ENCODE results near the gene LEKR1.

Gene LEKR1

DNA sequence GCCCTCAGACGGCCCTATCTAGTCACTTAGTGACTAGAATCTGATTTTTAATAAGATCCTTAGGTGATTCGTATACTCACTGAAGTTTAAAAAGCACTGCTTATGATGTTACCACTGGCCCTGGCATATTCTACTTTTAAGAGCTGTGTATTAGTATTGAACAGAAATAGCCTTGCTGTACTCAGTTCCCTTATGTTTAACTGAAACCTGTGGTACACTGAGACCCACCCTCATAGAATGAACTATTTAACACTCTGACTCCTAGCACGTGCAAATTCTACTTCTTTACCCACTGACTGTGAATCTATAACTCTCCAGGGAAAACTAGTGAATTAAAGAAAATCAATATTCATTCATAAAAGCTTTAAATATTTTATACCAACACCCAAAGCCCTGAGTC lies 224.9 kb downstream of the LEKR1 start:
- no peak for DNase-seq (ENCODE audit: low read depth in 1 of 2, low spot score in 1 of 2)

DNA sequence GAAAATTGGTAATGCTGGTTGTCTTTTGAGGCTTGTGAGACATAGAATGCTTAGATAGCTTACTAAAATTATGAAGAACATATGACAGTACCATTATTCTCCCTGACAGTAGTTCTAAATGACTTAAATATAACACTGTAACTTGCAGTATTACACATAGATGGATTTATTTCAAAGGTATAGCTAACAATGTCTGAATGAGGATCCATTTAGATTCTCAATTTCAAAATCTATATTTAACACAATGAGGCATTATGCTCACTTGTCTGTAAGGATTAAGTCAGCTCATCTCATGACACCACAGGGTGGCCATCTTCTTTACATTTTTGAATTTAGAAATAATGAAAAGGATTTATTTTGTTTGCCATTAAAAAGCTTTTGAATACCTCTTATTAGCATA lies 225.4 kb downstream of the LEKR1 start:
- no peak for DNase-seq (ENCODE audit: low read depth in 1 of 2, low spot score in 1 of 2)

DNA sequence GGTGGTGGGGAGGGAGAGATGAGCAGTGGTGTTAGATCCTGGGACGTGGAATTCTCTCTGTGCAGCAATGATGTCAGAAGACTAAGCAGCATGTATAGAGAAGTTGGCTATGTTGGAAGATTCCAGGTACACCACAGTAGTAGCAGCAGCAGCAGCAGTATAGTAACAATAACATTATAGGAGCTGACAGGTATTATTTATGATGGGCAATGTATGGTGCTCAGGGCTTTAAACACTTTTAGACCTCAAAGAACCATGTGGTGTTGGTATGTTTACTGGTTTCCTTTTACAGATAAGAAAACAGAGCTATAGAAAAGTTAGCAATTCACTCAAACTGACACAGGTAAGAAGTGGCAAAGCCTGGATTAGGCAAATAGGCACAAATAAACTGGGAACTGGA lies 229.9 kb downstream of the LEKR1 start:
- DNase-seq (ENCODE audit: low read depth in 1 of 2, low spot score in 1 of 2): no peak

GRCh38 chr3:157058392-157059071 lies 232.4 kb downstream of the LEKR1 start:
- no peak for DNase-seq (ENCODE audit: low read depth in 1 of 2, low spot score in 1 of 2)

DNA sequence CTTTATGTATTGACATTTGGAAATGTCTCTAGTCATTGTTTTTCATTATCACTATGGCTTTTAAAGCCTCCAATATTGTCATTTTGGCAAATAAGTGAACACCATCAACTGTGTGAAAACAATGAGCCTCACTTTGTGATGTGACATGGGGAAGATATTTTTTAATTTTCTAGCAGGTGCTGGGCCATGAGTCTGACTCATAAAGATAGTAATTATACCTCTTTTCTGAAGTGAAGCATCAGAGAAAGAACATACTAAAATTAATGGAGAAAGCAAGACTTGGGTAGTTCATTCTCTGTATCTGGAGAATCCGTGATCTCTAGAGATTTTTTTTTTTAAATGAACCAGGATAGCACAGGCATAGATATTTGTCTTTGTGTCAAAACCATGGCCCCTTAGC lies 233.0 kb downstream of the LEKR1 start:
- DNase-seq (ENCODE audit: low read depth in 1 of 2, low spot score in 1 of 2): no peak

GRCh38 chr3:157059661-157060060 lies 233.5 kb downstream of the LEKR1 start:
- no peak for DNase-seq (ENCODE audit: low read depth in 1 of 2, low spot score in 1 of 2)

GRCh38 chr3:157061265-157061664 lies 235.1 kb downstream of the LEKR1 start:
- no peak for DNase-seq (ENCODE audit: low read depth in 1 of 2, low spot score in 1 of 2)

DNA sequence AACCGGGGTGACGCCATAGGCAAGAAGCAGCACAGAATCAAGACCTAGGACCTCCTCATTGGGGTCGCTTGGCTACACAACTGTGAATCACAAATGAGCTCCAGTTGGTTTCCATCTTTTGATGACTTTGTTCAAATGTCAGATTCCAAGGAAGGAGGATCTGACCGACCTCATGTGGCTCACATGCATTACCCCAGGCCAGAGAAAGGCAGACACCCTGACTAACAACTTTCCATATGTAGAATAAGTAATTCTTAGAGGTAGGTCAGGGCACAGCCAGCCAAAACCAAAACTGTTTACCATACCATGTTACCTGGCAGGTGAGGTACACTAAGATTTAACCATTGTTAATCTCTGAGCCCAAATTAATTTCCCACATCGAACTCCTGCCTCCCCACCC lies 237.3 kb downstream of the LEKR1 start:
- DNase-seq (ENCODE audit: low read depth in 1 of 2, low spot score in 1 of 2): no peak

DNA sequence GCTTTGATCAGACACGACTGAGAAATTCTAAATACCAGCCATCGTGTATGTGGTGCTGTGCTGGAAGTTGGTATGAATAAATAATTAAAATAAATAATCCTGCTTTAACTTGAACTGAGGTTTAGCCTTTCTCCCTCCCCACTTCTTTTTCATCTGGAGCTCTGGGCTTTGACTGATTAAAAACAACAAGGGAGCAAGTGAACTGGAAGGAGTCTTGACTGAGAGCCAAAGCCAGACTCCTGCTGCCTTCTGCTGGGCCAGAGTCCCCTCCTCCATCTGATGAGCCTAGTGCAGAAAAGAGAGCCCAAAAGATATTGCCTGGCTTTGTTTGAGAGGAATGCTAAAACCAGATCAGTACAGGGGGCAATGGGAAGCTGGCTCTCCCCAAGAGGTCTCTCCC lies 237.8 kb downstream of the LEKR1 start:
- DNase-seq (ENCODE audit: low read depth in 1 of 2, low spot score in 1 of 2): no peak

GRCh38 chr3:157064402-157064801 lies 238.2 kb downstream of the LEKR1 start:
- no peak for DNase-seq (ENCODE audit: low read depth in 1 of 2, low spot score in 1 of 2)

DNA sequence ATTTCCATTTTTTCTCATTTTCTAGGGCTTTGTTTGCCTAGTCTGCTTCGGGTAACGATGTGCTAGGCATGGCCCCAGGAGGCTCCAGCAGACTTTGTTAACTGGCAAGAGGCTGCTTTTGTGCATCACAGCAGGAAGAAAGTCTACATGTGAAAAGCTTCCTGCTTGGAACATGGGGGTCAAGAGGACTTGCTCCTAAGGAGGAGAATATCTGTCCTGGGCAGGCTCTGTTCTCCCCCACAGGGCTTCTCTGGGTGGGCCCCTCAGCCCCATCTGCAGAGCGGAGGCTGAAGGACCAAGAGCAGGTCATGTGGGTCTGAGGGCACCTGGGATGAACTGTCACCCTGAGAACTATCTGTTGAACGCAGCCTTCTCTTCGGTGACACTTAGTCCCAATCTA lies 239.0 kb downstream of the LEKR1 start:
- no peak for DNase-seq (ENCODE audit: low read depth in 1 of 2, low spot score in 1 of 2)

DNA sequence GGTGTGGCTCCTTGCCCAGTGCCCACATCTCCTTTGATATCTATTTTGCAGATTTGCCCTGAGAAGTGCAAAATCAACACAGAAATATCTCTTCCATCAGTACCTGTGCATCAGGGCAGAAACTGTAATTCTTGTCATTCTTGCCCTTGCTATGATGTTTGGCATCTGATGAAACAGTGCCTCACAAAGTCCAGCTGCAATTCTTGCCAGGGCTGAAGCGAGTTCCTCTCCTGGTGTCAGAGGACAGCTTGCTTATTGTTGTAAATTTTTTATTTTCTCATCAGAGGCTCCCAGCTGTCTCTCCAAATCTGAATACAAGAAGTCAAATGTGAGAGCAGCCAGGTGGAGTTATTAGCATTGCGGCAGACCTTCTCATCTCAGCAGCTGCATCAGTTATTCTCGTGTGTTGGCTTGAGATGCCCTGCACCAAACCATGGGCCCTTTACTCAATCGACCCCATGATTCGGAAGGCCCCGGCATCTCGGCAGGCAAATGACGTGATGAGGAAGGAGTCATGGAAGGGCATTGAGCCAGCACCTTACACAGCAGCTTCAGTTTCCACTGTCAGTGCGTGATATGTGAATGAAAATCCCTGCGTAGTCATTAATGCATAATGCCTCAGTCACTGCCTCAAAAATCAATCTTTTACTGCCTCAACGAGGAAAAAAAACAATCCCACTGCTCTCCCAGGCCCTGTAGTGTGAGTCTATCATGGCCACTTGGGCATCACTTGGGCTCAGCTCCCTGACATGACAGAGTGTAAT lies 240.4 kb downstream of the LEKR1 start:
- DNase-seq (ENCODE audit: low read depth in 1 of 2, low spot score in 1 of 2): no peak

- no peak for DNase-seq (ENCODE audit: low read depth in 1 of 2, low spot score in 1 of 2)
These were observed 241.0 kb downstream of the LEKR1 start for GRCh38 chr3:157067114-157067513.

GRCh38 chr3:157069406-157069805 lies 243.3 kb downstream of the LEKR1 start:
- no peak for DNase-seq (ENCODE audit: low read depth in 1 of 2, low spot score in 1 of 2)

DNA sequence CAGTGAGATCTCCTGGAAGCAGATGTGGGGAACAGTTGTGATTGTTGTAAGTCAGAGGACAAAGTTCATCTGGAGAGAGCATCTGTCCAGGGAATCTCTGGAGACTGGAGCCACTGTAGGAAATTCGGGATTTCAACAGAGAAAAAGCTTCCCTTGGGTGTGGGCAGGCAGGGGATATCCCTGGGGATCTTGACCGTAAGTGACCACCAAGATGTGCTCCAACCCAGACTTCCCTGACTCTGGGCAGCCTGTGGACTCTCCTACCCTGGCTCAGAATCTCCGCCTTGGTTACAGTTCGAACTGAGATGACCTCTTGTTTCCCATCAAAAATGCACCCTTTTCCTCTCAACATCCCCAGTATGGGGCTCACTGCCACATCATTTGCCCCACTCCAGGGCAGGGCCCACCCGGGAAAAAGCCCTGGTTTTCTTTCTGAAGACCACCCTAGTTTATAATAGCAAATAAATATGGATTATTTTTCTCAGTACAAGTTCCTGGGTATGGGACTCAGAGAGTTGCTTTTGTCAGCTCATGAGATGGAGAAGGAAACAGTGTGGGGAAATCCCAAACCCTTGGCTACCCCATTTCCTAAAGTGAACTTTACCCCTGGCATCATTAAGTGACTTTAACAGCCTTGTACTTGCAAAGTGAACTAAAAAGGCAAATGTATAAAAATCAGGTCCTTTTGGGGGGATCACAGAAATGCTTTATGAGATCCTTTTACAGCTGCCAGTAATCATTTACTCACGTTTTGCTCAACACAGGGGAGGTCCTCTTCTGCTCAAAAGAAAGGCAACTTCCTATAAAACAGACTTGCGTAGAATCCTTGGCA lies 243.9 kb downstream of the LEKR1 start:
- no peak for DNase-seq (ENCODE audit: low read depth in 1 of 2, low spot score in 1 of 2)

DNA sequence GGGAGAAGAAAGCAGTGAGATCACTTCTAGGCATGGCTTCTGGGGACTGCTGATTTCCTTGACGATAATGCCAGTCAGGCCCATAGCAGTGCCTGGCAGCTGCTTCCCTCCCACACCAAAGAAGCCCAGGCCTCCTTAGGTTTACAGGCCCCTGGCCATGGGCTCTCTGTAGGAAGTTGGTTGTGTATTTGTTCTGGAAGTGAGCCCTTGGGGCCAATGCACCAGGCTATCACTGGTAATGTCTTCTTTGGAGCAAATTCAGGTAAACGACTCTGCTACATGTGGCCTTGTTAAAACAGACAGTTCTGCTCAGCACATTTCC lies 244.5 kb downstream of the LEKR1 start:
- DNase-seq (ENCODE audit: low read depth in 1 of 2, low spot score in 1 of 2): no peak

- DNase-seq (ENCODE audit: low read depth in 1 of 2, low spot score in 1 of 2): no peak
These were observed 245.8 kb downstream of the LEKR1 start for GRCh38 chr3:157071744-157072525.

- no peak for DNase-seq (ENCODE audit: low read depth in 1 of 2, low spot score in 1 of 2)
These were observed 247.7 kb downstream of the LEKR1 start for GRCh38 chr3:157073810-157074209.

GRCh38 chr3:157074490-157074889 lies 248.3 kb downstream of the LEKR1 start:
- no peak for DNase-seq (ENCODE audit: low read depth in 1 of 2, low spot score in 1 of 2)

DNA sequence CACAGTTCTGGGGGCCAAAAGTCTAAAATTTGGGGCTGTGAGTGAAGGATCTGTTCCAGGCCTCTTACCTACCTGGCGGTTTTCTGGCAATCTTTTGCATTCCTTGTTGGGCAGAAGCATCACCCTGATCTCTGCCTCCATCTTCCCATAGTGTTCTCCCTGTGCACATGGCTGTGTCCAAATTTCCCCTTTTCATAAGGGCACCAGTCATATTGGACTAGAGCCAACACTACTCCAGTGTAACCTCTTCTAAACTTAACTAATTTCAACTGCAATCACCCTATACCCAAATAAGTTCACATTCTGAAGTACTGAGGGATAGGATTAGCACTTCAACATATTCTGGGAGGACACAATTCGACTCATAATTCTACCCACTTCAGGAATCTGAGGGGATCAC lies 248.8 kb downstream of the LEKR1 start:
- no peak for DNase-seq (ENCODE audit: low read depth in 1 of 2, low spot score in 1 of 2)

DNA sequence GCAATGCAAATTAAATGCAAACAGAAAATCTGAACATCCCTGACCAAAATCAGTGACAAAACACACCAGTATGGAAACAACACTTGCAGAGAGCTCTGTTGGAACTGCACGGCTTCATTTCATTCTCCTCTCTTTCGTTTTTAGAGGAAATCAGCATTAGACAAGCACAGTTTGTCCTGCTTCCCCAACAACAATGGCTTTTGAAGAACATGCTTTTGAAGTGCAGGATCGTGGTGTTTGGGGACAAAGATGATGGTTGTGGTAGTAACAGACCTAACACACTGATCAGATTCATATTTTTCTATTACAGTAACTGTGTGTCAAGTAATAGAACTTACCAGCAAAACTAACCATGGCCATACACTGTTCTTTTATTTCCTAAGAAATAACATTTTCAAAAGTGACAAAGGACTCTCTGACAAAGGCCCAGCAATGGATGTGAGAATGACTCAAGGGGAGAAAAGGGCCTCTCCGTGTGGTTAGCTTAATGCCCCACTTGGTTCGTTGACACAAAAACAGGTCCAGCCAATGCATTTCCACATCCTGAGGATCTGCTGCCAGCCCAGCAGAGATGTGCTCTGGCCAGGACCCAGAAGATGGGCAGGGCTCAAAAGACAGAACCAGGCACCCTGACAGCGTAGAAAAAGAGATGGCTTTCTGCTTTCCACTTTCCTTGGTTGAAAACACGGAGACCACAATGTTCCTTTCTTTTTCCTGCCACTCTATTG lies 249.7 kb downstream of the LEKR1 start:
- no peak for DNase-seq (ENCODE audit: low read depth in 1 of 2, low spot score in 1 of 2)
